Gastrocnemius medialis (tissue), 4 donors: Measurements from ENCODE around the gene GPR84.

Experiments
- POLR2A ChIP-seq, 2 donors: fragments of 450-650 bp; IDR thresholded peaks; one replicate each; pipeline ENCODE4 v1.6.1; 2017; ENCODE audit warnings: antibody characterized with exemption in 2 of 2, mild to moderate bottlenecking in 2 of 2, moderate library complexity in 2 of 2
- TF ChIP-seq, protein P1 (sequence below), 5 experiments: fragments of 450-650 bp in 3 of 5; fragments of 200-600 bp in 2 of 5; sonication (generic) in 2 of 5; IDR thresholded peaks in 4 of 5; conservative IDR thresholded peaks in 1 of 5; 1 replicate in 4 of 5; 2 replicates in 1 of 5; pipeline ENCODE4 v1.5.1; 2016 to 2019; ENCODE audit warnings: antibody characterized with exemption in 5 of 5, mild to moderate bottlenecking in 3 of 5, moderate library complexity in 3 of 5

DNA sequence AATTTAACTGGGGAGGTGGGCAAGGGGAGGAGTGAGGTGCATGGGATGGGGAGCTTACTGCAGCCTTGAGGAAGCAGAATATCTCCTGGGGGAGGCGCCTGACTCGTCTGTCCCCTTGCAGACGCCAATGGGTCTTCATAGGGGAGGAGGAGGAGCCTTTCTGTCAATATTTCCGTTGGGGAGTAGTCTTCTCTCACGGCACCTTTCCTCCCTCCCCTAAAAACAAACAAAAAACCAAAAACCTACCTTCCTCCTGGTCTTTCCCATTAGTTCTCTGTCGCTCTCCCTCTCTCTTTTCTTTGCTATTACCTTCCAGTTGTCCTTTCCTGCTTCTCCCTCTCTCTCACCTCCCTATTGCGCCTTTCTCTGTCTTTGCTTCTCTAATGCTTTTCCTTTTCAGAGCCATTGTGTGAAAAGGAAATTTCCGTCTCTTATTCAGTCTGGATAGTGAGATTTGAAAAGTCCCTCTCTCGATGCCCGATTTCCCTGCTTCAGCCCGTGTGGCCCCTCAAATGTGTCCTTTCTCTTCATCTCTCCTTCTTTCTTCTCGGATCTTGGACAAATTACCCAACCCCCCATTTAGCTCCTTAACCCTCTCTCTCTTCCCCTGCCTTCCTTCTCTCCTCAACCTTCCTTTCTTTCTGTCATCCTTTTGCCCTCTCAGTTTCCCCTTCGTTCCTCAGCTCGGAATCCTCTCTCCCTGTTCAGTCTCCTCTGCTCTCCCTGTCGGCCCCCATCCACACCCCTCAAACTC, 5.9 kb downstream of the GPR84 start:
- TF ChIP-seq, protein P1, sequence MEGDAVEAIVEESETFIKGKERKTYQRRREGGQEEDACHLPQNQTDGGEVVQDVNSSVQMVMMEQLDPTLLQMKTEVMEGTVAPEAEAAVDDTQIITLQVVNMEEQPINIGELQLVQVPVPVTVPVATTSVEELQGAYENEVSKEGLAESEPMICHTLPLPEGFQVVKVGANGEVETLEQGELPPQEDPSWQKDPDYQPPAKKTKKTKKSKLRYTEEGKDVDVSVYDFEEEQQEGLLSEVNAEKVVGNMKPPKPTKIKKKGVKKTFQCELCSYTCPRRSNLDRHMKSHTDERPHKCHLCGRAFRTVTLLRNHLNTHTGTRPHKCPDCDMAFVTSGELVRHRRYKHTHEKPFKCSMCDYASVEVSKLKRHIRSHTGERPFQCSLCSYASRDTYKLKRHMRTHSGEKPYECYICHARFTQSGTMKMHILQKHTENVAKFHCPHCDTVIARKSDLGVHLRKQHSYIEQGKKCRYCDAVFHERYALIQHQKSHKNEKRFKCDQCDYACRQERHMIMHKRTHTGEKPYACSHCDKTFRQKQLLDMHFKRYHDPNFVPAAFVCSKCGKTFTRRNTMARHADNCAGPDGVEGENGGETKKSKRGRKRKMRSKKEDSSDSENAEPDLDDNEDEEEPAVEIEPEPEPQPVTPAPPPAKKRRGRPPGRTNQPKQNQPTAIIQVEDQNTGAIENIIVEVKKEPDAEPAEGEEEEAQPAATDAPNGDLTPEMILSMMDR (IDR thresholded peaks at IDR 0.05 in 4 of 5, conservative IDR thresholded peaks at IDR 0.05 in 1 of 5) = no peak
- TF ChIP-seq POLR2A (IDR thresholded peaks at IDR 0.05) = no peak
